Glutamatergic neuron (in vitro differentiated cells): ENCODE data around the gene PIK3R3. TPM values are rescaled to one million over a fixed set of nuclear protein-coding genes. Genes with fewer than 3 reads are reported as not detected.

Source experiments
- DNase-seq: peaks from one replicate; pipeline ENCODE4 v3.0.0; 2022
- H3K27ac Mint-ChIP-seq: one replicate; pipeline ENCODE4 v1.8.0; 2020; ENCODE audit warnings: mild to moderate bottlenecking, mixed read lengths, inconsistent platforms; ENCODE audit not compliant: unreplicated experiment
- H3K27me3 Mint-ChIP-seq: one replicate; pipeline ENCODE4 v1.8.0; 2020; ENCODE audit warnings: mild to moderate bottlenecking, moderate library complexity, mixed read lengths, inconsistent platforms; ENCODE audit not compliant: unreplicated experiment
- H3K36me3 Mint-ChIP-seq: one replicate; pipeline ENCODE4 v1.8.0; 2020; ENCODE audit warnings: mild to moderate bottlenecking, mixed read lengths, inconsistent platforms; ENCODE audit not compliant: unreplicated experiment
- H3K4me1 Mint-ChIP-seq: one replicate; pipeline ENCODE4 v1.8.0; 2020; ENCODE audit warnings: mild to moderate bottlenecking, low read depth, mixed read lengths, inconsistent platforms; ENCODE audit not compliant: unreplicated experiment
- H3K4me3 Mint-ChIP-seq: one replicate; pipeline ENCODE4 v1.8.0; 2020; ENCODE audit warnings: mild to moderate bottlenecking, mixed read lengths, inconsistent platforms; ENCODE audit not compliant: unreplicated experiment
- H3K9me3 Mint-ChIP-seq: one replicate; pipeline ENCODE4 v1.8.0; 2020; ENCODE audit warnings: mild to moderate bottlenecking, moderate library complexity, mixed read lengths, inconsistent platforms; ENCODE audit not compliant: unreplicated experiment
- CTCF ChIP-seq: fragments of 200-600 bp; sonication (generic); IDR thresholded peaks from one replicate; pipeline ENCODE4 v1.5.0; 2021; ENCODE audit not compliant: partially characterized antibody, unreplicated experiment
- total RNA-seq: library from RNA; stranded (reverse); fragmentation: NEBNext Ultra II Directional; extraction: Animal tissue kit (Norgen Biotek cat#: 25700); gene quantifications from one replicate; pipeline ENCODE4 v1.2.1, GENCODE V29; 2021; ENCODE audit not compliant: unreplicated experiment

The PIK3R3 gene
- total RNA-seq, 1 donor from 2014 or later = 156 TPM

- H3K27me3 Mint-ChIP-seq = peaks cover 14% of the 10 kb centered on the region
These were observed 95.3 kb downstream of the PIK3R3 start for GRCh38 chr1:46036894-46037839.

GRCh38 chr1:46034601-46035516, 97.6 kb downstream of the PIK3R3 start:
- Mint-ChIP-seq H3K27me3 (peaks cover 20% of the 10 kb centered on the region), H3K4me3 (no peak overlapping the region), H3K27ac (peak overlapping the region; percentile 49), H3K4me1 (peaks cover 8% of the 10 kb centered on the region), H3K9me3 (peaks cover 20% of the 10 kb centered on the region), H3K36me3 (no peaks in the 10 kb centered on the region)
- no peak for TF ChIP-seq CTCF
- no peak for DNase-seq

More at GRCh38 chr1:46036894-46037839, 95.3 kb downstream of the PIK3R3 start:
- Mint-ChIP-seq H3K27ac (no peak overlapping the region), H3K4me1 (peaks cover 6% of the 10 kb centered on the region), H3K4me3 (no peak overlapping the region), H3K9me3 (peaks cover 15% of the 10 kb centered on the region), H3K36me3 (no peaks in the 10 kb centered on the region)
- DNase-seq = peak; percentile 92
- TF ChIP-seq CTCF = peak; percentile 96

- peaks cover 9% of the 10 kb centered on the region for H3K4me1 Mint-ChIP-seq
- peak overlapping the region; percentile 66 for H3K27ac Mint-ChIP-seq
- H3K36me3 Mint-ChIP-seq = no peaks in the 10 kb centered on the region
- H3K9me3 Mint-ChIP-seq = peaks cover 27% of the 10 kb centered on the region
- no peak for DNase-seq
- H3K4me3 Mint-ChIP-seq = no peak overlapping the region
- peaks cover 24% of the 10 kb centered on the region for H3K27me3 Mint-ChIP-seq
- no peak for TF ChIP-seq CTCF
These were observed 101.4 kb downstream of the PIK3R3 start for GRCh38 chr1:46030876-46031660.

GRCh38 chr1:46030074-46030870, 102.2 kb downstream of the PIK3R3 start:
- Mint-ChIP-seq H3K9me3 (peaks cover 29% of the 10 kb centered on the region), H3K4me3 (no peak overlapping the region), H3K27ac (no peak overlapping the region), H3K4me1 (peaks cover 14% of the 10 kb centered on the region), H3K27me3 (peaks cover 24% of the 10 kb centered on the region), H3K36me3 (no peaks in the 10 kb centered on the region)
- DNase-seq = no peak
- TF ChIP-seq CTCF = no peak
